SK-N-DZ (cell line): ENCODE results near the gene TRIM75.
"Not testable (repeated sequence)": the region's sequence is repeated elsewhere in the genome, so short reads cannot be mapped to it uniquely, and the experiment has no call there.

Experiments
- DNase-seq: peaks from one replicate; pipeline ENCODE4 v3.0.0-alpha.2; 2015; ENCODE audit warnings: low spot score
- small RNA-seq, 2 experiments: library from RNA; depleted of rRNA; stranded (forward); fragments of <200 nt; gene quantifications; one replicate each; pipeline ENCODE3, GENCODE V24; 2014

TRIM75 gene

DNA sequence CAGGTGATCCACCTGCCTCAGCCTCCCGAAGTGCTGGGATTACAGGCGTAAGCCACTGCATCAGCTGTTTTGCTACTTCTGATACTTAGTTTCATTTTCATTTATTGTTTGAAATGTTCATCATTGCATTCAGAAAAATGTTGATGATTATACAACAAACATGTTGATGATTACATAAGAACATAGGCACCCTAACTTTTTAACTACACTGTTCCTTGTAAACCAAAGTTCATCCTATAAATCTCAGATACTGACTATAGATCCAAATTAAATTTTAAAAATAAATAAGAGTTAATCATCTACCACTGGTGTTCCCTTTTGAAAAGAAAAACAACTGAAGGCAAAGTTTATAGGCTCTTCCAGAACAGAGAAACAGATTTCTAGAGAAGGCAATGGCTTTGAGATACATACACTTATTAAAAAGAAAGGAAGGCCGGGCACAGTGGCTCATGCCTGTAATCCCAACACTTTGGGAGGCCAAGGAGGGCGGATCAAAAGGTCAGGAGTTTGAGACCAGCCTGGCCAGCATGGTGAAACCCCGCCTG lies 23.4 kb downstream of the TRIM75 start:
- DNase-seq, result no peak

DNA sequence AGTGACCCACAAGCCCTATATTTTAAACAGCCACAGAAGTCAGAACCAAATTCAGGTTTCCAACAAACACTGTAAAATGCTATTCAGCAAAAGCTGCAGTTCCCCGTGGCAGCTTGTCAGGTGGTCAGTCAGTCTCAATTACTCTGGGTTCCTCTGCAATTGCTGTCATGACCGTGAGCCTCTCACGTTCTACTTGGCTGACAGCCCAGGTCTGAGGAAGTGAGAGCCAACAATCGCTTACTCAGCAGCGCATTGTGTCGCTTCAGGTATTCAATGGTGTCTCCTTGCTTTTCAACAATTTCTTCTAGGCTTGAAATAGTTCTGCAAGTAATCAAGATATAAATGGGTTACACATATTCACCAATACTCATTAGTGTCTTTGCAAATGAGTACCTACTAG lies 25.8 kb downstream of the TRIM75 start:
- DNase-seq, result no peak

DNA sequence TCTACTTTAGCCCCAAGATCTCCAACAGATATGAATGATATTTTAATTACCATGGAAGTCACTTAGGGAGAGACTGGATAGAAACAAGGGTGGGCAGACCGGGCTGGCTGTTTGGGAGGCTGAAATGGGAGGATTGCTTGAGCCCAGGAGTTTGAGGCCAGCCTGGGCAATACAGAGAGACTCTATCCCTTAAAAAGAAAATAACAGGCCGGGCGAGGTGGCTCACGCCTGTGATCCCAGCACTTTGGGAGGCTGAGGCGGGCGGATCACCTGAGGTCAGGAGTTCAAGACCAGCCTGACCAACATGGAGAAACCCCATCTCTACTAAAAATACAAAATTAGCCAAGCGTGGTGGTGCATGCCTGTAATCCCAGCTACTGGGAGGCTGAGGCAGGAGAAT lies 31.1 kb downstream of the TRIM75 start:
- not testable (repeated sequence) for DNase-seq

DNA sequence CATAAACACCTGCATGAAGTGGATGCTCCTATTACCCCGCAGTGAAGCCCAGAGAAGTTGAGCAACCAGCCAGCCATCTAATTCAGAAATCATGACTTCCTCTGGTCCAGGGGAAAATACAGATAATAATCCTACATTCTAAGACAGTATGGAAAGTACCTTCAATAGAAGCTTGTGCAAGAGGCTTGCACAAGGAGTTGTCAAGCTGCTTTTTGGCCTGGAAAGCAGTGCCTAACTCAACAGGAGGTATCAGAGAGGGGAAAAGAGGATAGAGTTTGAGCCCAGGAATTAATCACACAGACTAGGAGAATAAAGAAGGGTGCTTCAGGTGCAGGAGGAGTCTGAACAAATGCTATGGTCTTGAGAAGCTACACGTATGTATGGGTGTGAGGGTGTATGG lies 32.3 kb downstream of the TRIM75 start:
- DNase-seq, result no peak

DNA sequence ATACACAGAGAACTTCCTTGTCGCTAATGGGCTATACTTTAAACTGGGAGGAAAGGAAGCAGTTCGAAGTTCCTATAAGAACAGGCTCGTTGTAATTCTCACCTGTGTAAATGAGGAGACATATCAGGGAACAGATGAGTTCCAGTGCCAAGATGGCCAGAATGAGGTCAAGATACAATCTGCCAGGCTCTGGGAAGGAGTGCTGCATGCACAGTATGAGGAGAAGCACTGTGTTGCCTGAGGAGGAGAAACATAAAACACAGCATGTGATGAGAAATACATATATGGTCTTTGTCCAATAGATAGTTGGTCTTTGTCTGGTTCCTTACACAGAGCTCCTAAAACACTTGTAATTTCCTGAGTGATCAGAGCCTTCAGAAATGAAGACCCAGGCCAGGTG lies 34.7 kb downstream of the TRIM75 start:
- DNase-seq, result no peak

DNA sequence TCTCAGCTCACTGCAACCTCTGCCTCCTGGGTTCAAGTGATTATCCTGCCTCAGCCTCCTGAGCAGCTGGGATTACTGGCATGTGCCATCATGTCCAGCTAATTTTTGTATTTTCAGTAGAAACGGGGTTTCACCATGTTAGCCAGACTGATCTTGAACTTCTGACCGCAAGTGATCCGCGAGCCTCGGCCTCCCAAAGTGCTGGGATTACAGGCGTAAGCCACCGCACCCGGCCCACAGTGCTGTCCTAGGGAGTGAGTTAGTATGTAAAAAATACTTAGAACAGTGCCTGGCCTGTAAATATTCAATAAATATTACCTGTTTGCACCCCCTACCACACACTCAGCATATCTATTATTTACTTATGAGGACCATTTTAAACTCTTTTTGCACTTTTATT lies 38.5 kb downstream of the TRIM75 start:
- DNase-seq, result not testable (repeated sequence)

DNA sequence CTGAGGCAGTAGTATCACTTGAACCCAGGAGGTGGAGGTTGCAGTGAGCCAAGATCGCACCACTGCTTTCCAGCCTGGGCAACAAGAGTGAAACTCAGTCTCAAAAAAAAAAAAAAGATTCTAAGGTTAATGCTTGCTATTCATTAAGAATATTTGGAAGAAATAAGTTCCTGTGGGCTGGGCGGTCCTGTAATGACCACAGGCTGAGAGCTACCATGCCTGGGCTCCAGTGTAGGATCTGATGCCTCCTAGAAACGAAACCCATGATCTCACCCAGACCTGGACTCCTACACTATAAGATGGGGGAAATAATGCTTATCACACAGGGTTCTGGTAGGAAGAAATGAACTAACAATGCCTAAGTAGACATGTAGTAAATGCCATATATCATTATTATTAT lies 41.2 kb downstream of the TRIM75 start:
- DNase-seq, result no peak

DNA sequence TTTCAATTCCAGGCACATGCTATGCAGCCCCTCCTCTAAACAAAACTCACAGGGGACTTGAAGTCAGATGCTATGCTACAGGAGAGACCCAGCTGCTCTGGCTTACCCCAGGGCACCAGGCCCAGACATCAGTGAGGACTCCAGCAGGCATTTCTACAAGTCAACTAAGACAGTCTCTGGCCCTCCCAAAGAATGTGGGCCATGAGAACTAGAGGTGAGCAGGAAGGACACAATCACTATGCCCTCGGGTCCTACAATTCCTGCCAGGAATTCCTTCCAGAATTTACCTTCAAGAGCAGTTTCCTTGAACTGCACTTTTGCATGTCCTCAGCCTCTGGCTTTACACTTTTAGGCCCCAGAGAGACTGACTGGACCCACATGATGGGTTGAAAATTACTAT lies 41.6 kb downstream of the TRIM75 start:
- no peak for DNase-seq

DNA sequence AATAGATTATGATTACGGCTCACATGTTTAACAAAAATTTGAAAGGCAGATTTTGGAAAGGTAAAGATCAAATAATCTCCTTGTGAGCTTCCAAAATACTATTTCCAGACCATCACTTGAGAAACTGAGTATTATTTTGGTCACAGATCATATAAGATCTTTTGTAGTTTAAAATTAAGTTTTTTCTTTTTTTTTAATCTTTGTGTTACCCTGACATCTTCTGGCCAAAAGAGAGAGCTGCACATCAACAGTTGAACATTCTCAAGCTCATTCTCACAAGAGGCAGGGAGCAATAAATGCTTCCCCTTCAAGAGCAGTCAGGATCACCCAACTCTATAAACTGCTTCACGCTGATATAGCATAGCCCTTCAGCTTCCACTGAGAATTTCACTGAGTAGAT lies 43.1 kb downstream of the TRIM75 start:
- DNase-seq, result no peak

DNA sequence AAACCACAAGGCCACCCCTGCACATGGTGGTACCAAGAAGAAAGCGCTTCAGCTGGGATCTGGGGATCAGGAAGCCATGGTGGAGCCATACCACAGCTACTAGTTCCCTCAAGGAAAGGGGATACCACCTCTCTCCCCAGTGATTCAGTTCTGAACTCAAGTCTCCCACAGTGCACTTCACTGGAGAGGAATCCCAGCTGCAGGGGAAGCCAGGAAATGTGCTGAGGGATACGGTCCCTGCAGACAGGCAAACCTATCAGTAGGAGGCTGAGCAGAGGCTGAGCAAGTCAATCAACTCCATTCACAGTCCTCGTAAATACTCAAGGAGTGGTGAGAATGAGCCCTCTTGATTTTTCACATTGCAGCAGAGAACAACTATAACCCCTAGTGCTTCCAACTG lies 48.0 kb downstream of the TRIM75 start:
- DNase-seq, result no peak

DNA sequence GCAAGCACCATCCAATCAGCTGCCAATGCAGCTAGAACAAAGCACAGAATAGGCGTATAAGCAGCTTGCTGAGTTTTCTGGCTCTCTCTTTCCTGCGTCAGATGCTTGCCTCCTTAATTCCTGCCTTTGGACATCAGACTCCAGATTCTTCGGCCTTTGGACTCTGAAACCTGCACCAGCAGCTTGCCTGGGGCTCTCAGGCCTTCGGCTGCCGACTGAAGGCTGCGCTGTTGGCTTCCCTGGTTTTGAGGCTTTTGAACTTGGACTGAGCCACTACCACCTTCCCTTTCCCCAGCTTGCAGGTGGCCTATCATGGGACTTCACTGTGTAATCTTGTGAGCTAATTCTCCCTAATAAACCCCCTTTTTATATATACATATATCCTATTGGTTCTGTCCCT lies 52.9 kb downstream of the TRIM75 start:
- no peak for DNase-seq

Small RNAs within 50 kb of the gene (small RNA-seq; reads per million reads assigned to genes)
- 0 reads per million in 2 experiments for gene AC106872.12
